Cardiac septum (tissue), 1 donor: Measurements from ENCODE around the gene PADI1. TPM values are rescaled to one million over a fixed set of nuclear protein-coding genes. Genes with fewer than 3 reads are reported as not detected.

Experiments
- DNase-seq: peaks from one replicate; pipeline ENCODE4 v3.0.0-alpha.2; 2020; ENCODE audit warnings: low spot score
- intact Hi-C: fragments of 100-400 bp; cut with DNase I; formaldehyde crosslinking; loops from one replicate; pipeline ENCODE4 v1.14.0; 2022
- total RNA-seq: library from RNA; stranded (reverse); fragmentation: NEBNext Ultra II Directional; extraction: Animal tissue kit (Norgen Biotek cat#: 25700); gene quantifications from one replicate; pipeline ENCODE4 v1.2.1, GENCODE V29; 2021
- donor health status: DM: no; HTN: no; CAD: no.

The PADI1 gene
- total RNA-seq, 1 donor from 2014 or later: not detected

DNA sequence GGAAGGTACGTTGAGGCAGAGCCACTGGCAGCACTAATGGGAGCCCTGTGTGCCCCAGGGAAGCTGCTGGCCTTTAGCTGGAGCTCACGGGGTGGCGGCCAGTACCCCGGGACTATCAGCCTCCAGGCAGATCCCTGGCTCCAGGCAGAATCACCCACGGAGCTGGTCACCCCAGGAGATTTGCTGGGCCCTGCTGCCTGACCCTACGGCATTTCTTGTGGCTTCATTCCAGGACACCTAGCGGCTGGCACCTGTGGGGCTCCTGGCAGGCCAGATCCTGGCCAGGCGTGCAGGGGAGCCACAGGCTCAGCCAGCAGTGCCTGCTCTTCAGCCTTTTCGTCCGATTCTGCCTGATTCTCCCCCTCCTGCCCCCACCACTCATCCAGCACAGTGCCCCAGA is 7.1 kb downstream of the PADI1 start:
- intact Hi-C loops: no loop called here

DNA sequence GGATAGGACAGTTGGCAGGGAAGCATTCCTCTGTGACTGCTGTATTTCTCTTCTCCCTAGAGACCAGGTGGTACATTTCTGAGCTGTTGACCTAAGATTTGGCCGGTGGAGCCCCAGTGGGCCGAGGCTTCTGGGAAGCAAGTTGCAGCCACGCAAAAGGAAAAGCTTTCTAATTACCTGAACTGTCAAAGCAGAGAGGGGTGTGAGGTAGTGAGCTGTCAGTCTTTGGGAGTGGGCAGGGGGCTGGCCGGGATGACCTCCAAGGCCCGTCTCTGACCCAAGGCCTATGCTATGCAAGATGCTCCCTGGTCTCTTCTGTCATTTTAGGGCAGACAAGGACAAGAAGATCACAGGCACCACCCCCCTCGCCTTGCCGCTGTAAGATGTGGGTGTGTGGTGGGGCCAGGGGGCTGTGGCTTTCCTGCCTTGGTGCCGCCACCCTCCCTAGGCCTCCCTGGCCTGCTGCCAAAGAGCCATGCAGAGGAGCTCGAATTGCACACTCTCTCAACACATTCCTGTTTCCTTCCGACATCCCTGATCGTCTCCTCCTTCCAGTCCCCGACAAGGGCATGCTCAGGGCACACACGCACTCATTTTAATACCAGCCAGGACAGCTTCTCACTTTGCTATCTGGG is 7.7 kb downstream of the PADI1 start:
- intact Hi-C loops: no loop called here
- DNase-seq: no peak

More for the DNA sequence above, 7.1 kb downstream of the PADI1 start:
- no peak for DNase-seq

DNA sequence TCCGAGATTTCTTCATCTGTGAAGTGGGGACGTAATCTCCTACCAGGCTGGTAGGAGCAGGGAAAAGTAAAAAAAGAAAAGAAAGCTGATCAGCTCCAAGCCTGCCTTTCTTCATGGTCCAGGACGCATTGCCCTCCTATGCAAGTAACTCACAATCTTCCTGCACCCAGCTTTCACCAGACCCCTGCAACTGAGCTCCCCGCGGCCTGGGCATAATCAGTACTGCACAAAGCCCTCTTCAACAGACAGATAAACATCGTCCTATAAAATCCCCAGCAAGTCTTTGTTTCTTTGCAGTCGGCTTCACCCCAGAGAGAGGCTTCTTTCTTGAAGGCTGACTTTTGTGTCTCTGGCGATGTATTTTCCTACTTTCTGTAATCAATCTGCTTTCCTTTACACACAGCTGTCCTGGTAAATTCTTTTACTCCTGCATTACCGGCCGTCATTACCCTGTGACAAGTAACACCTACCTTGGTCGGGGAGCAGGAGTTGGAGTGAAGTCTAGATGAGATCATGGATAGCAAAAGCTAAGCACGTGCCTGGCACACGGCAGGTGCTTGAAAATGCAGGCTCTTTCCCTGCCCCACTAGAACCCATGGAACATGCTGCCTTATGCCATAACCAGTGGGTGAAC is 8.3 kb downstream of the PADI1 start:
- intact Hi-C loops: no loop called here
- DNase-seq: no peak

DNA sequence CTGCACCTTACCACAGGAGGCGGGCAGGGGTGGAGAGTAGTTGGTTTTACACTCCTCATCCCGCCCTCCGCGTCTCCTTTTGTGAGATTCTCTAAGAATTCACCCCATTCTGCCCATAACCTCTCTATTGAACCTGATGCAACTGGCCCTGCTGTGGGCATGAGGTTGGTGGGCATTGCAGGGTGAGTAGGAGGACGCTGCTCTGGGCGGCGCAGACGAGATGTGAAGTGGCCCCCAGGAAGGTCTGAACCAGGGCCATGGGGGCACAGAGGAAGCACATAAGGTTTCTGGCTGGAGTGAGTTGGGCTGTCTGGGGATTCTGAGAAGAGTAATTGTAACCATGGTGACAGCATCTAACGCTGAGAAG is 8.8 kb downstream of the PADI1 start:
- DNase-seq: no peak
- intact Hi-C loops: no loop called here

DNA sequence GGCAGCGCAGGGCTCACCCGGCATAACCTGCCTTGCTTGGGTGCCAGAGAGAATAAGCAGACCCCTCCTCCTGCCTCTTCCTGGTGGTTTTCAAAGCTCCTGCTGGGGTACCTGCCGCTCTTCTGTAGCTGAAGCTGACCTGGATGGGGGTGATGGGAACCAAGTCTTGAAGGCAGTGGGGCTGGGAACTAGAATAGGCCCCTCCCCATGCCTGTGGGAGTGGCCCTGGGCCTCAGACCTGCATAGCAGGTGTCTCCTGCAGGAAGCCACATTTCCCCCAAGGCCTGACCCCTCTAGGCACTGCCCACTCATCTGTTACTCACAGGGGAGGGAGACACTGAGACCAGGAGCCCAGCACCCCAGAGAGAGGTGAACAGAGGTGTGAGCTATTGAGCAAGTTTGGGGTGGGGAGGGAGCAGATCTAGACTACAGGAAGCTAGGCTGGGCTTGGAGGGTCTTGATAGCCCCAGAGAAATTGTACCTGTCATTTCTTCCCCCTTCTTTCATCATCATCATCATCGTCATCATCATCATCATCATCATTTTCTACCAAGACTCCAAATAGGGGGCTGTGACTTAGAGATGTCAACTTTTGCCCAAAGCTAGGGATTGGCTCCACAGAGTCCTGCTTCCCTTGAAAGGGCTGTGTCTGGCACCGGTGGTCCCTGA is 10.1 kb downstream of the PADI1 start:
- intact Hi-C loops: no loop called here
- no peak for DNase-seq

DNA sequence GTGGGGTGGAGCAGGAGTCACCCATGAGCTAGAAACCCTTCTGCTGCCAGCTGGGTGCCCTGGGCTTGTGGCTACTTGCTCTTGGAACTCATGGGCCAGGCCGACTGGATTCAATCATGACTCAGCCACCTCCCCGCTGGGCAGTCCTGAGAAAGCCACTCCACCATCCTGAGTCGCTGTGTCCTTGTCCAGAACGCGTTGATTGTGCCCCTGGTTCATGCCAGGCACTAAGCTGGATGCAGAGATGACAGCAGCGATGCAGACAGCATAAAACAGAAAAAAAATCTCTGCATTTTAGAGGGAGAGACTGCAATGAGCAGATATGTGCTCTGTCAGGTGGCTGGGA is 10.6 kb downstream of the PADI1 start:
- intact Hi-C loops: no loop called here
- DNase-seq: no peak

DNA sequence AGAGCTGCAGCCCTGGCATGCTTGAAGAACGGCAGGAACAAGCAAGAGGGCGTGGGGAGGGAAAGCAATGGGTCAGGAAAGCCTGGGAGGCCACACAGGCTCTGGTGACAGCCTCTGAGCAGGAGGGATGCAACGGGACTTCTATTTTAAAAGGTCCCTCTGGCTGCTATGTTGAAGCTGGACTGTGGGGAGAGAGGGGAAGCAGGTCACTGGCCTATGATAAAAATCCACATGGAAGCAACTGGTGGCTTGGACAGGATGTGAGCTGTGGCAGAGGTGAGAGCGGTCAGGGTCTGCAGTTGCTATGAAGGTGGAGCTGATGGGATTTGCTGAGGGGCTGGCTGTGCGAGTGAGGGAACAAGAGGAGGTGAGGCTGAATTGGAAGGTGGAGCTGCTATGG is 11.2 kb downstream of the PADI1 start:
- DNase-seq: no peak
- intact Hi-C loops: no loop called here

DNA sequence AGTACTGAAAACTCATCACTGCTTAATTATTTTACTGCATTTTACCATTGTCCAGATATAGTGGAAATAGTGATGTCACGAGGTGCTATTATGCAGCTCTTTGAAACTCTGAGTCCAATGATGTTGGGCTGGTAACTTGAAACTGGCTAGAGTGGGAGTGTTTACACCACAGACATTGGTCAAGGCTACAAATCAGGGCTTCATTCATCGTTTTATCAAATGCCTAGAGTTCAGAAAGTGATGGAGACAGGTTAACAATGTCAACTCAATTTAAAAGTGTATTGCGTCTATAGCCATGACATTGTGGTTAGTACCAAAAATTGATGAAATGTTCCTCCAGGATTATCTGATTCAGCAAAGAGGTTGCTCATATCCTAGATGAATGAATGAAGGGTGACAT is 12.7 kb downstream of the PADI1 start:
- DNase-seq: no peak
- intact Hi-C loops: no loop called here

DNA sequence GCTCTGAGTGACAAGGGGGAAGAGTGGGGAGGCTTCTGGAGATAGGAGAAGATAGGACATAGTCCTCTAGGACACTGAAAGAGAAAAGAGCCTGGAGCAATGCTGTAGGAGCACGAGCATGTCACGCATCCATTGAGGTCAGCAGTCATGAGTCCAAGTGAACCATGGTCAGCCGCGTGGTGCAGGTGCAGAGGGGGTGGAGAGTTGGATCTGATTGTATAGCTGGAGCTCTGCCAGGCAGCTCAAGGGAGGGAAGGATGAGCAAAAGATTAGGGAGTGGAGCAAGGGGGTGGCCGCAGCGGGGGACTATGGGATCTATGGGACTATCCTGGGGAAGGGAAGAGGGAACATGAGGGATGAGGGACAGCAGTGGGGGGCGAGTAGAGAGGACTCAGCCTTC is 14.0 kb downstream of the PADI1 start:
- intact Hi-C loops: no loop called here
- no peak for DNase-seq

DNA sequence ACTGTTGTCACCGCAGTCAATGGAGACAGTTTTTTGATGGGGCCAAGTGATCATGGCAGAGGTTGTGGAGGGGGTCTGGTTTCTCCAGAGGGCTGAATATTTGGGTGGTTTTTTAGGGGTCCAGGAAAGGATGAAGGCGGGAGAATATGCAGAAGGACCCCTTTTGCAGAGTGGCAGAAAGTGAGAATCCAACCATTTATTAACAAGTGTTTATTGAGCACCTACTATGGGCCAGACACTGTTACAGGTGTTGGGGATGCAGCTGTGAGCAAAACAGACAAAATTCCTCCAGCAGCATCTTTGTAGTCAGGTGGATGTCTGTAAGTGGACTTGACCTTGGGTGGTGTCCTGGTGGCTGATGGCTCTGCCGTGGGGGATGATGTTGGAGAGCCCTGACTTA is 15.4 kb downstream of the PADI1 start:
- DNase-seq: no peak
- intact Hi-C loops: no loop called here

DNA sequence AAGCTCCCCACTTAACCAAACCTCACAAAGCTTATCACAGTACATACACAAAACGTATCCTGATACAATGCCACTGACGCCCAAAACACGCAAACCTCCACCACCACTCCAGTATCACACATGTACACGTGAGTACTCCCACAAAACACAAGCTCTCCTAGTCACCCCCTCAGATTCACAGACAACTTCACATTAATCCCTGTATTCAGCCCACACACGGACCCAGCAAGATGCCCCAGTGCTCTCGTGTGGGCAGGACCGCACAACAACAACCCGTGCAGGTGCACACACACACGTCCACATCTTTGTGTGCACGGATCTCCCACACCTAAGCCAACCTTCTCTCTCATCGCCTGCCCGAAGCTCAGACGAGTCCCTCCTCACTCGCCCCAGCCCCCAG is 17.6 kb downstream of the PADI1 start:
- DNase-seq: no peak
- intact Hi-C loops: no loop called here

DNA sequence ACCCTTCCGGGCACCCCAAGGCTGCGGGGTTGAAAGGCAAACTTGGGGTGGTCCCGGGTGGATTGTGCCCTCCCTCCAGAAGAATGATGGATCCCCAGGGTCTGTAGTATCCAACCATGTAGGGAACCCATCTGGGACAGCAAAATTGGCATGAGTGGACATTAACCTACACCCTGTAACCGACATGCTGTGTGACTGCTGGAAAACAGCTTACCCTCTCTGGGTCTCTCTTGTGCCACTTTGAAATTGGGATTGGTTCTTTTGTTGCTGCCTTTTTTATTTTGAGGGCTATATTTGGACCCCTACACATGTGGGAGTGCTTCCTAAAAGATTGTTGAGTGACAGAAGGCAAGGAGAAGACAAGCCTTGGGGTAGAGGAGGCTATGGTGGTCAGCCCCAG is 19.5 kb downstream of the PADI1 start:
- intact Hi-C loops: no loop called here
- DNase-seq: no peak

DNA sequence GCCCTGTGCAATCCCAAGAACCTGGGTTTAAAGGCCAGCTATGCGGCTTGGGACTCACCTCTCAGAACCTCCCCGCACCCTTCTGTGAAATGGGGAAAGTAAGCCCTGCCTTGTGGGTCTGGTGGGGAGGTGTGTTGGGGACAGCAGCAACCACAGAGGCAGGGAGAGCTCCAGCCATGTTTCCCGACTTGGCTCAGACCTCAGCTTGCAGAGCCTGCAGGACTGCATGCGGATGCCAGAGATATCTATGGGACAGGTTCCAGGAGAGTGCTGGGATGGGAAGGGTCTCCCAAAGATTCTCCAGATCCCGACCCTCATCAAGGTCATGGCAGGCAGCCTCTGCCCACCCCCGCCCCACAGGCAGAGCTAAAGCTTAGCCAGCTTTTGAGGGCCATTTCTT is 20.2 kb downstream of the PADI1 start:
- intact Hi-C loops: no loop called here
- DNase-seq: no peak

DNA sequence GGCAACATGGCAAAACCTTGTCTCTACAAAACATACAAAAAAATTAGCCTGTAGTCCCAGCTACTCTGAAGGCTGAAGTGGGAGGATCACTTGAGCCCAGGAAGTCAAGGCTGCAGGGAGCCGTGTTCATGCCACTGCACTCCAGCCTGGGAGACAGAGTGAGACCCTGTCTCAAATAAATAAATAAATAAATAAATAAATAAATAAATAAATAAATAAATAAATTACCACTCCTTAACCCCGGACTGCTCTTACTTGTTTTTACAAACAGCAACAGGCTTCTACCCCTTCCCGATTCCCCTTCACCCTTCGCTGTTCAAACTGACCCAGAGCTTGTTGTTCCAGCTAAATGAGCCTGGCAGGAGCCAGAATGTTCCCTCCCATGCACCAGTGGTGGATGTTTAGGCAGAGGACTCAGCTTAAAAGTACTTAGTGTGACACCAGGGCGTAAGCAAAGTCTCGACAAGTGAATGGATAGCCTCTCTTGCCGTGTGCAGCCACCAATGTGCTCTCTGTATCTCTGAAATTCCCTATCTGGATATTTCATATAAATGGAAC is 22.5 kb downstream of the PADI1 start:
- intact Hi-C loops: no loop called here
- DNase-seq: no peak

DNA sequence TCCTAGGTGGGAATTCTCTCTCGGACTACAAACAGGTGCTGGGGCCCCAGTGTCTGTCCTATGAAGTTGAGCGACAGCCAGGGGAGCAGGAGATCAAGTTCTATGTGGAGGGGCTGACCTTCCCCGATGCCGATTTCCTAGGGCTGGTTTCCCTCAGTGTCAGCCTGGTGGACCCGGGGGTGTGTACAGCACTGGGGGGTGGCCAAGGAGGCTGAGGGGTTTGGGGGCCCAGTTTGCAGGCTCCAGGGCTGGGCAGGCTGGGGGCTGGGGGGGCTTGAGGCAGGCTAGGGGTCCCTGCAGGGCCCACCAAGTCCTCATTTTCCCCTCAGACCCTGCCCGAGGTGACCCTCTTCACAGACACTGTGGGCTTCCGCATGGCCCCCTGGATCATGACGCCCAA is 23.7 kb downstream of the PADI1 start:
- DNase-seq: no peak
- intact Hi-C loops: no loop called here

DNA sequence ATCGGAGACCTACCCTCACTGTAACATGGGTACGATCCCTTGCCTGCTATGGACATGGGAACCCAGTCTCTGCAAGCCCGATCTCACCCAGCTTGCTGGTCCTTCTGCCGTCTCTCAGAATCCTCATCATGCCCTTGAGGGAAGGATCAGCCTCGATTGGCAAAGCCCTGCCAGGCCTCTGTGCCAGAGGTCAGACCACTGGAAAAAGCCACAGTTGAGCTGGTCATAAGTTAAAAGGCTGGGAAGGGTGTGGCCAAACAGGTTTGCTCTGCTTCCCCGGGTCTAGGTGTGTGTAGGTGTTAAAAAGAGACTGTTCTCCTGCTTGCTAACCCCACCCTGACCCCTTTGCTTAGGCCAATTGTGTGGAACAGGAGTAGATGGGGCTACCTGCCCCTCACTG is 24.5 kb downstream of the PADI1 start:
- intact Hi-C loops: no loop called here
- no peak for DNase-seq

DNA sequence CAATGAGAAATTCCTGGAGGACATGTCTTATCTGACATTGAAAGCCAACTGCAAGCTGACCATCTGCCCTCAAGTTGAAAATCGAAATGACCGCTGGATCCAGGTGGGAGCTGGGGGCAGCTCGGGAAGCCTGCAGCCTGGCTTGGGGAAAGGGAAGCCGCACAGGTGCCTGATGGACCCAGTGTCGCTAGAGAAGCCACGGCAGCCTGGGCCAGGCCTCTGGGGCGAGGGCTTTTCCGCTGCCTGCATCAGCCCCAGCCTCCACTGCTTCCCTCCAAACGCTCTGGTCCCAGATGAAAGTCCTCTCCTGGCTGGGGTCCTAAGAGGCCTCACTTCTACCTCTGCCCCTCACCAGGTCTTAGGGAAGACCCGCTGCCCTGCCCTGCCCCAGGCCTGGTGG is 25.2 kb downstream of the PADI1 start:
- intact Hi-C loops: no loop called here
- no peak for DNase-seq

DNA sequence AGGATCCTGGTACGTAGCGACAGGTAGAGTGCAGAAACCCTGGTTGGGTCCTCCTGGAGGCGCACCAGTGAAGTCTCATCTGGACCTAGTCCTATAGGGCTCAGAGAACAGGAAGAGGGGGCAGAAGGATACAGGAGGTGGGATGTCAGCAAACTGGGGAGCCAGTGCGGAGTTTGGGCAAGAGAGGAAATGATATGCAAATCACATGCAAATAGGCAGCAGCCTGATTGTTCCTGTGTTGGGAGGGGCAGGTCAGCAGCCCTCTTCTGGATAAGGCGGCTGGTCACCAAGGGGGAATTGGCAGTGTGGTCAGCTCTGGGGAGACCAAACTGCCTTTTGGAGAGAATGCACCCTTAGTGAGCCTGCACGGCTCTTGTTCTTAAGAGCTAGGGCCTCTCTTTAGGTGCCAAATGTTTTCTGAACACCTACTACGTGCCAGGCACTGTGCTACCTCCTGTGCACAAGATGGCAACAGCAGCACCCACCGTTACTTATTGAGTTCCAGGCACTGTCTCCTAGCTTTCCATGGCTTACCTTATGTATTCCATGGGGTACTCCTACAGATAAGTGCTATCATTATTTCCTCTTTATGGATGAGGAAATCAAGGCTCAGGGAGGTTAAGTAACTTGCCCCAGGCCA is 25.9 kb downstream of the PADI1 start:
- intact Hi-C loops: no loop called here
- no peak for DNase-seq

DNA sequence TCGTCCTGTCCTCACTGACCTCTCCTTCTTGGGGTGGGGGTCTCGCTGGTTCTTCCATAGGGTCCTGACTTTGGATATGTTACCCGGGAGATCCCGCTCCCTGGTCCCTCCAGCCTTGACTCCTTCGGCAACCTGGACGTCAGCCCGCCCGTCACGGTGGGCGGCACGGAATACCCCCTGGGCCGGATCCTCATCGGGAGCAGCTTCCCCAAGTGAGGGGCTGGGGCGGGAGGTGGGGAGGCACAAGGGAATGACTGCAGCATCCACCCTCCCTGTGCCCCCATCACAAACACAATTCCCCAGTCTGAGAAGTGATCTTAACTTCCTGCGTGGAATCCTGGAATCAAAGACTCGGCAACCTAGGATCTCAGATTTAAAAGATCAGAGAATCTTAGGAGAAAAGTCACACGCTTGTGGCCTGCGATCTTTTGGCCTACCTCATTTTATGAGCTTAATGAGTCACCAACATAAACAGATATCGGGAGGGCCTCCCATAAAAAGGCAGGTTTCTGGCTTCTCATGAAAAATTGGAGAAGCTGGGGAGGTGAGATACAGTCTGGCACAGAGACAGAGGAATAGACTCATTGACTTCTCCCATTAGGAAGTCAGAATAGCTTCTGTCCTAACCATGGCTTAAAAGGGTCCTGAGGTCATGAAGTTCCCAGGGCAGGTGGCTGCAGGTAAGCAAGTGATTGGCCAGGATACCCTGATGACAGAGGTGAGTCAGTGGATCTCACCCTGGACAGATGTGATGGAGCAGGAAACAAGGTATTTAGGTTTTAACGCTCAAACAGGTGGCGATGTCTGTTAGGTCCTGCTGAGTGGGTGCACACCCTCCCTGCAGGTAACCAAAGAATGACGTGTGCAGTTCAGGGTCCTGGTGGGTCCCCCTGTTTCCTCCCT is 28.1 kb downstream of the PADI1 start:
- intact Hi-C loops: no loop called here
- DNase-seq: no peak
